ENCODE results near the gene EPHA4.

- no peak for TF ChIP-seq CTCF (IDR thresholded peaks at IDR 0.05)
- TF ChIP-seq POLR2A (IDR thresholded peaks at IDR 0.05), result no peak
These were observed 53.0 kb downstream of the EPHA4 start for GRCh38 chr2:221518935-221519625.

All from stomach (tissue), 4 donors.